ENCODE data around the gene HRH2.

HRH2 gene

DNA sequence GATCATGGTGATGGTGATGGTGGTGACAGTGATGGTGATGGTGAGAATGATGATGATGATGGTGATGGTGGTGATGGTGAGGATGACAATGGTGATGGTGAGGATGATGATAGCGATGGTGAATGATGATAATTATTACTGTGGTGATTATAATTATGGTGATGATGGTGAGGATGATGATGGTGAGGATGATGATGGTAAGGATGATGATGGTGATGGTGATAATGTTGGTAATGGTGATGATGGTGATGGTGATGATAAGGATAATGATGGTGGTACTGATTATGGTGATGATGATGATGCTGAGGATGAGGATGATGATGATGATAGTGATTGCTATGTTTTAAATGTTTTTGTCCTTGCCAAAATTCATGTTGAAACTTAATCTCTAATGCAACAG lies 37.3 kb upstream of the HRH2 start:
- Histone ChIP-seq H3K4me3 (replicated peaks; ENCODE audit: insufficient read depth, low read length) (no peak overlapping the region), H3K27ac (replicated peaks) (no peak overlapping the region), H3K27me3 (ENCODE audit: insufficient read depth, poor library complexity, severe bottlenecking) (no peaks in the 10 kb centered on the region)
- DNase-seq (ENCODE audit: low read depth in 1 of 2, low spot score in 1 of 2) = no peak
- TF ChIP-seq SPI1 (IDR thresholded peaks at IDR 0.05; ENCODE audit: borderline replicate concordance, low read depth) = no peak
- no peak for TF ChIP-seq GABPA (IDR thresholded peaks at IDR 0.05; ENCODE audit: low read depth)
- TF ChIP-seq, protein P1, sequence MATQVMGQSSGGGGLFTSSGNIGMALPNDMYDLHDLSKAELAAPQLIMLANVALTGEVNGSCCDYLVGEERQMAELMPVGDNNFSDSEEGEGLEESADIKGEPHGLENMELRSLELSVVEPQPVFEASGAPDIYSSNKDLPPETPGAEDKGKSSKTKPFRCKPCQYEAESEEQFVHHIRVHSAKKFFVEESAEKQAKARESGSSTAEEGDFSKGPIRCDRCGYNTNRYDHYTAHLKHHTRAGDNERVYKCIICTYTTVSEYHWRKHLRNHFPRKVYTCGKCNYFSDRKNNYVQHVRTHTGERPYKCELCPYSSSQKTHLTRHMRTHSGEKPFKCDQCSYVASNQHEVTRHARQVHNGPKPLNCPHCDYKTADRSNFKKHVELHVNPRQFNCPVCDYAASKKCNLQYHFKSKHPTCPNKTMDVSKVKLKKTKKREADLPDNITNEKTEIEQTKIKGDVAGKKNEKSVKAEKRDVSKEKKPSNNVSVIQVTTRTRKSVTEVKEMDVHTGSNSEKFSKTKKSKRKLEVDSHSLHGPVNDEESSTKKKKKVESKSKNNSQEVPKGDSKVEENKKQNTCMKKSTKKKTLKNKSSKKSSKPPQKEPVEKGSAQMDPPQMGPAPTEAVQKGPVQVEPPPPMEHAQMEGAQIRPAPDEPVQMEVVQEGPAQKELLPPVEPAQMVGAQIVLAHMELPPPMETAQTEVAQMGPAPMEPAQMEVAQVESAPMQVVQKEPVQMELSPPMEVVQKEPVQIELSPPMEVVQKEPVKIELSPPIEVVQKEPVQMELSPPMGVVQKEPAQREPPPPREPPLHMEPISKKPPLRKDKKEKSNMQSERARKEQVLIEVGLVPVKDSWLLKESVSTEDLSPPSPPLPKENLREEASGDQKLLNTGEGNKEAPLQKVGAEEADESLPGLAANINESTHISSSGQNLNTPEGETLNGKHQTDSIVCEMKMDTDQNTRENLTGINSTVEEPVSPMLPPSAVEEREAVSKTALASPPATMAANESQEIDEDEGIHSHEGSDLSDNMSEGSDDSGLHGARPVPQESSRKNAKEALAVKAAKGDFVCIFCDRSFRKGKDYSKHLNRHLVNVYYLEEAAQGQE (IDR thresholded peaks at IDR 0.05; ENCODE audit: insufficient replicate concordance, low read depth) = no peak
- no peak for TF ChIP-seq POLR2AphosphoS5 (IDR thresholded peaks at IDR 0.05; ENCODE audit: low read depth)
- TF ChIP-seq, protein P2, sequence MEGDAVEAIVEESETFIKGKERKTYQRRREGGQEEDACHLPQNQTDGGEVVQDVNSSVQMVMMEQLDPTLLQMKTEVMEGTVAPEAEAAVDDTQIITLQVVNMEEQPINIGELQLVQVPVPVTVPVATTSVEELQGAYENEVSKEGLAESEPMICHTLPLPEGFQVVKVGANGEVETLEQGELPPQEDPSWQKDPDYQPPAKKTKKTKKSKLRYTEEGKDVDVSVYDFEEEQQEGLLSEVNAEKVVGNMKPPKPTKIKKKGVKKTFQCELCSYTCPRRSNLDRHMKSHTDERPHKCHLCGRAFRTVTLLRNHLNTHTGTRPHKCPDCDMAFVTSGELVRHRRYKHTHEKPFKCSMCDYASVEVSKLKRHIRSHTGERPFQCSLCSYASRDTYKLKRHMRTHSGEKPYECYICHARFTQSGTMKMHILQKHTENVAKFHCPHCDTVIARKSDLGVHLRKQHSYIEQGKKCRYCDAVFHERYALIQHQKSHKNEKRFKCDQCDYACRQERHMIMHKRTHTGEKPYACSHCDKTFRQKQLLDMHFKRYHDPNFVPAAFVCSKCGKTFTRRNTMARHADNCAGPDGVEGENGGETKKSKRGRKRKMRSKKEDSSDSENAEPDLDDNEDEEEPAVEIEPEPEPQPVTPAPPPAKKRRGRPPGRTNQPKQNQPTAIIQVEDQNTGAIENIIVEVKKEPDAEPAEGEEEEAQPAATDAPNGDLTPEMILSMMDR (IDR thresholded peaks at IDR 0.05; ENCODE audit: insufficient read depth, low read length) = no peak

DNA sequence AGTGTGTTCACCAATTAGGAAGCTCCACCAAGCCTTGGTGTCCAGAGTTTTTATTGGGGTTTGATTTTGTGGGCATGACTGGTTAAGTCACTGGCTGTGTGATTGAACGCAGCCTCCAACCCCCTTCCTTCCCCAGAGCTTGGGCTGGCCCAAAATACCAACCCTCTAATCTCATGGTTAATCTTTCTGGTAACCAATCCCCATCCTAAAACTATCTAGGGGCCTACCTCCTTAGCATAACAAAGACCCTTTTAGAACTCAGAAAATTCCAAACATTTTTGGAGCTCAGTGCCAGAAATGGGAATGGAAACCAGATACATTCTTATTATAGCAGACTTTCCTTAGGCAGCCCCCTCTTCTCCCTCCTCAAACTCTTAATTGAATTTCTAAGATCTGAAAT lies 35.9 kb upstream of the HRH2 start:
- Histone ChIP-seq H3K27ac (replicated peaks) (no peak overlapping the region), H3K27me3 (ENCODE audit: insufficient read depth, poor library complexity, severe bottlenecking) (no peaks in the 10 kb centered on the region), H3K4me3 (replicated peaks; ENCODE audit: insufficient read depth, low read length) (no peak overlapping the region)
- DNase-seq (ENCODE audit: low read depth in 1 of 2, low spot score in 1 of 2) = no peak
- TF ChIP-seq, protein P2 (IDR thresholded peaks at IDR 0.05; ENCODE audit: insufficient read depth, low read length) = no peak
- no peak for TF ChIP-seq POLR2AphosphoS5 (IDR thresholded peaks at IDR 0.05; ENCODE audit: low read depth)
- TF ChIP-seq, protein P1 (IDR thresholded peaks at IDR 0.05; ENCODE audit: insufficient replicate concordance, low read depth) = no peak
- no peak for TF ChIP-seq SPI1 (IDR thresholded peaks at IDR 0.05; ENCODE audit: borderline replicate concordance, low read depth)
- no peak for TF ChIP-seq GABPA (IDR thresholded peaks at IDR 0.05; ENCODE audit: low read depth)

DNA sequence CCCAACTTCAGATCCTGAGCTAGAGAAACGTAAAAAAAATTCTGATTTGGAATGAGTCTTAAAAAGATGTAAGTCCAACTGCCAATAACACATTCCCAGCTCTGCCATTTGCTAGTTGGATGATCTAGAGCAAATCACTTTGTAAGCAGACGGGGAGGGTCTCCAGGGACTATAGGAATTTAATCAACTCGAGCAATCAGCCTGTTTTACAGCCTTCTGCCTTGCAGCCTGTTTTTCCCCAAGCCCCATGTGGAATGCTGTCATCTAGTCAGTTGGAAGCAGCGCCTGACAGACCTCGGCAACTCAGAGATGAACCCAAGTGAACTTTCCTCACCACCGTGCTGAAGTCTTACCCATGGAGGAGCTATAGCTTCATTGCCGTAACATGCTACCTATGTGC lies 34.8 kb upstream of the HRH2 start:
- Histone ChIP-seq H3K27me3 (ENCODE audit: insufficient read depth, poor library complexity, severe bottlenecking) (no peaks in the 10 kb centered on the region), H3K4me3 (replicated peaks; ENCODE audit: insufficient read depth, low read length) (no peak overlapping the region), H3K27ac (replicated peaks) (no peak overlapping the region)
- no peak for DNase-seq (ENCODE audit: low read depth in 1 of 2, low spot score in 1 of 2)
- TF ChIP-seq SPI1 (IDR thresholded peaks at IDR 0.05; ENCODE audit: borderline replicate concordance, low read depth) (no peak), POLR2AphosphoS5 (IDR thresholded peaks at IDR 0.05; ENCODE audit: low read depth) (no peak), GABPA (IDR thresholded peaks at IDR 0.05; ENCODE audit: low read depth) (no peak)
- TF ChIP-seq, protein P2 (IDR thresholded peaks at IDR 0.05; ENCODE audit: insufficient read depth, low read length) = no peak
- TF ChIP-seq, protein P1 (IDR thresholded peaks at IDR 0.05; ENCODE audit: insufficient replicate concordance, low read depth) = no peak

Data from HL-60 (cell line).